Activated naive CD4-positive, alpha-beta T cell treated with Interleukin-2 at 50 U/mL for 16 hours (primary cell): ENCODE data around the gene CEMIP.

Source experiments
- DNase-seq: peaks from one replicate; pipeline ENCODE4 v3.0.0-alpha.2; 2020

CEMIP gene

GRCh38 chr15:80828796-80829195 is 49.6 kb downstream of the CEMIP start:
- DNase-seq: no peak

GRCh38 chr15:80830677-80831076 is 51.5 kb downstream of the CEMIP start:
- DNase-seq: no peak

- DNase-seq: no peak
These were observed 52.0 kb downstream of the CEMIP start for GRCh38 chr15:80831192-80831591.

- no peak for DNase-seq
These were observed 52.5 kb downstream of the CEMIP start for GRCh38 chr15:80831606-80832224.

- DNase-seq: no peak
These were observed 53.5 kb downstream of the CEMIP start for GRCh38 chr15:80832686-80833085.

- no peak for DNase-seq
These were observed 55.2 kb downstream of the CEMIP start for GRCh38 chr15:80834402-80834801.

GRCh38 chr15:80834906-80835305 is 55.7 kb downstream of the CEMIP start:
- no peak for DNase-seq

GRCh38 chr15:80835336-80835735 is 56.2 kb downstream of the CEMIP start:
- DNase-seq: no peak

GRCh38 chr15:80836223-80836622 is 57.1 kb downstream of the CEMIP start:
- DNase-seq: no peak

- no peak for DNase-seq
These were observed 57.8 kb downstream of the CEMIP start for GRCh38 chr15:80837006-80837405.

- no peak for DNase-seq
These were observed 58.8 kb downstream of the CEMIP start for GRCh38 chr15:80838012-80838411.

- DNase-seq: no peak
These were observed 59.5 kb downstream of the CEMIP start for GRCh38 chr15:80838666-80839065.

GRCh38 chr15:80839764-80840130 is 60.6 kb downstream of the CEMIP start:
- DNase-seq: no peak

- no peak for DNase-seq
These were observed 61.3 kb downstream of the CEMIP start for GRCh38 chr15:80840182-80841130.

GRCh38 chr15:80841541-80841940 is 62.4 kb downstream of the CEMIP start:
- DNase-seq: no peak

GRCh38 chr15:80844011-80844732 is 65.0 kb downstream of the CEMIP start:
- no peak for DNase-seq

GRCh38 chr15:80846031-80846815 is 67.1 kb downstream of the CEMIP start:
- no peak for DNase-seq

- no peak for DNase-seq
These were observed 70.1 kb downstream of the CEMIP start for GRCh38 chr15:80849308-80849707.

- no peak for DNase-seq
These were observed 71.8 kb downstream of the CEMIP start for GRCh38 chr15:80850941-80851451.

GRCh38 chr15:80852676-80853075 is 73.5 kb downstream of the CEMIP start:
- no peak for DNase-seq

- DNase-seq: no peak
These were observed 74.9 kb downstream of the CEMIP start for GRCh38 chr15:80854104-80854503.

GRCh38 chr15:80855206-80855605 is 76.0 kb downstream of the CEMIP start:
- DNase-seq: no peak

- no peak for DNase-seq
These were observed 77.2 kb downstream of the CEMIP start for GRCh38 chr15:80856400-80856799.
